ENCODE results near the gene RIBC1.

GRCh38 chrX:53440621-53441517, 18.2 kb downstream of the RIBC1 start:
- TF ChIP-seq YY1 (IDR thresholded peaks at IDR 0.05; ENCODE audit: low read depth) (no peak), CEBPB (IDR thresholded peaks at IDR 0.05) (0 out of 2 replicates have a peak, but pooled peaks have one; percentile 14), EP300 (IDR thresholded peaks at IDR 0.05; ENCODE audit: borderline replicate concordance) (no peak), EGR1 (IDR thresholded peaks at IDR 0.05) (no peak), TCF12 (IDR thresholded peaks at IDR 0.05; ENCODE audit: low read depth) (no peak), RAD21 (IDR thresholded peaks at IDR 0.05; ENCODE audit: low read depth) (no peak), TAF1 (IDR thresholded peaks at IDR 0.05; ENCODE audit: low read depth) (no peak), ZBTB7A (IDR thresholded peaks at IDR 0.05; ENCODE audit: low read depth) (no peak)
- TF ChIP-seq, protein P1, sequence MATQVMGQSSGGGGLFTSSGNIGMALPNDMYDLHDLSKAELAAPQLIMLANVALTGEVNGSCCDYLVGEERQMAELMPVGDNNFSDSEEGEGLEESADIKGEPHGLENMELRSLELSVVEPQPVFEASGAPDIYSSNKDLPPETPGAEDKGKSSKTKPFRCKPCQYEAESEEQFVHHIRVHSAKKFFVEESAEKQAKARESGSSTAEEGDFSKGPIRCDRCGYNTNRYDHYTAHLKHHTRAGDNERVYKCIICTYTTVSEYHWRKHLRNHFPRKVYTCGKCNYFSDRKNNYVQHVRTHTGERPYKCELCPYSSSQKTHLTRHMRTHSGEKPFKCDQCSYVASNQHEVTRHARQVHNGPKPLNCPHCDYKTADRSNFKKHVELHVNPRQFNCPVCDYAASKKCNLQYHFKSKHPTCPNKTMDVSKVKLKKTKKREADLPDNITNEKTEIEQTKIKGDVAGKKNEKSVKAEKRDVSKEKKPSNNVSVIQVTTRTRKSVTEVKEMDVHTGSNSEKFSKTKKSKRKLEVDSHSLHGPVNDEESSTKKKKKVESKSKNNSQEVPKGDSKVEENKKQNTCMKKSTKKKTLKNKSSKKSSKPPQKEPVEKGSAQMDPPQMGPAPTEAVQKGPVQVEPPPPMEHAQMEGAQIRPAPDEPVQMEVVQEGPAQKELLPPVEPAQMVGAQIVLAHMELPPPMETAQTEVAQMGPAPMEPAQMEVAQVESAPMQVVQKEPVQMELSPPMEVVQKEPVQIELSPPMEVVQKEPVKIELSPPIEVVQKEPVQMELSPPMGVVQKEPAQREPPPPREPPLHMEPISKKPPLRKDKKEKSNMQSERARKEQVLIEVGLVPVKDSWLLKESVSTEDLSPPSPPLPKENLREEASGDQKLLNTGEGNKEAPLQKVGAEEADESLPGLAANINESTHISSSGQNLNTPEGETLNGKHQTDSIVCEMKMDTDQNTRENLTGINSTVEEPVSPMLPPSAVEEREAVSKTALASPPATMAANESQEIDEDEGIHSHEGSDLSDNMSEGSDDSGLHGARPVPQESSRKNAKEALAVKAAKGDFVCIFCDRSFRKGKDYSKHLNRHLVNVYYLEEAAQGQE (IDR thresholded peaks at IDR 0.05; ENCODE audit: low read depth), result no peak

Data from Ishikawa (cell line).